Measurements from ENCODE around the gene LCP2.

The LCP2 gene

DNA sequence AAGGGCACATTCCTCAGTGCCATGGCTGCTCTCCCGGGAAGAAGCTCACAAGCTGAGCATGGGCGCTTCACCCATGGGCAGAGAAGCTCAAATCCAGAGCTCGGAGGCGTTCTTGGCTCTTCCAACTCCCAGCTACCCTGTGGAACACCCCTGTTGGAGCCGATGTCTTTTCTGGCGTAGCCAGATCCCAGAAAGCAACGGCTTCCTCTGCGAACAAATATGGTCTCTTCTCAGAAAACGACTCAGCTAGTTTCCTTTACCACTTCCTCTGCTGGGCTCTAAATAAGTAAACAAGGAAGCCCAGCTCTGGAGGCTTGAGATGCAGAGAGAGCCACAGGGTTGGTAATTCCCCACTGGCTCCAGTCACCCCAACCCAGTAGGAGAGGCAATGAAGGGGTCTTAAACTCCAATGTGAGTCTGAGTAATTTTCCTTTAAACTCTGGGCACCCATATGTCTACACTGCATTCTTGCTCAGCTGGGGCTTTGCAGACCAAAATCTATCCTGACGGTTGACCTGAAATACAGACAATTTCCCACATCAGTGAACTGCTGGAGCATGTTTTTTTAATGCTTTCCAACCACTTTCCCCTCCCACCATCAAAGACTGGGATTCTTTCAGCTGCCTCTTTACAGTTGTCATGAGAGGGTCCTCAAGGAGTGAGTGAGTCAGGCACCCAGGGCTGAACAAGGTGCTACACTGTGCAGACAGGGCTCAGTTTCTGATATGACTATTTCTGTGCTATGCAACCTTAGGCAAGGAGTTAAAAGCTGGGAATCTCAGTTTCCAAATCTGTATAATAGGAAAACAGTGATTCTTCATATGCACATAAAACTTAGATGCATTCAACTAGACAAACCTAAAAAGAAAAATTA, at the start of gene LCP2:
Gene LCP2 (minus strand): TSS at position 189 of the 874 bp plus-strand sequence. CDS start 166 bp downstream, at position 23.
- no peak for DNase-seq (ENCODE audit: low spot score)

DNA sequence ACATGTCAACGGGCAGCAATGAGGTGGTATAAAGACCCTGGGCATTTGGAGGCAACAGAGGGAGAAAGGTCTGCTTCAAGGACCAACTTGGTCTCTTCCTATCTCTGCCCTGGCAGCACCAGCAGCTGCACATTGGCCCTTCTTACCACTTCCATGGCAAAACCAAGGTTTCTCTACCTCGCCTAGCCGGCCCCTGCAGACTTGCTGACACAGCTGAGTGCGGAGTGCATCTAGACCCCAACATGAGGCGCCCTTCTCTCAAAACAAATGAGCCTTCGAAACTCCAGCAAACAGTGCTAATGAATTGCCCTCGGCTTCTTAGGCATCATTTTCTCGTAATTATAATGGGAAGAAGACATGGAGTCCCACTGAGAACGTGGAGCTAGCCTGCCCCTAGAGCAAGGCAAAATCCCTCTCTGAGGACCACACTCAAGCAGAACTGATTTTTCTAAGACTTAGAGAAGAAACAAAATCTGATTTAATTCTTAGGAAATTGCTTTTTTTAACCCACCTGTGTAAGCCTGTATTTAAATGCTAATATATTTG, 49.5 kb upstream of the LCP2 start:
- no peak for DNase-seq (ENCODE audit: low spot score)

DNA sequence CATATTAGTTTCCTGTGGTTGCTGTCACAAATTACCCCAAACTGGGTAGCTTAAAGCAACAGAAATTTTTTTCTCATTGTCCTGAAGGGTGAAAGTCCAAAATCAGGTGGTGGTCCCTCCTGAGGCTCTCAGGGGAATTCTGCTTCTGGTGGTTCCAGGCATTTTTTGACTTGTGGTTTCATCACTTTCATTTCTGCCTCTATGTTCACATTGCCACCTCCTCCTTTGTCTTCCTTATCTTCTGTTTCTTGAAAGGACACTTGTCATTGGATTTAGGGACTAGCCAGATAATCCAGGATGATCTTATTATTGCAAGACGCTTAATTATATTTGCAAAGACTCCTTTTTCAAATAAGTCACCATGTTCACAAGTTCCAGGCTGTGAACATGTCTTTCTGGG, 48.4 kb upstream of the LCP2 start:
- no peak for DNase-seq (ENCODE audit: low spot score)

DNA sequence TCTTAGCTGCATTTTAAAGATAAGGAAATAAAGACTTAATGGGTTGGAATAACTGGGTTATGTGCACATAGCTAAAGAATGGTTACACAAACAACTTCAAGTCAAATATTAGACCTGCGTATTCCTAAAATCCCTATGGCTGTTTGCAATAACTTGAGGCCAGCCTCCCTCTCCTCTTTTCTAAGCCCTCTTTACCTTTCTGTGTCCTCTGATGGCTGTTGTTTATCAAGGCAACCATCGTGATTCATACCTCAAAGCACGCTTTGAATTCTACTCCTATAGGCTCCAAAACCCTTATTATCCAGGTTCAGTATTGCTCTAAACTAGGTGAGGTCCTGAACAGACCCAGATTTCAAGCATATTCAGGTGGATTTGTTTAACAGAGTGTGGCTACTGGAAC, 45.6 kb upstream of the LCP2 start:
- DNase-seq (ENCODE audit: low spot score), result no peak

DNA sequence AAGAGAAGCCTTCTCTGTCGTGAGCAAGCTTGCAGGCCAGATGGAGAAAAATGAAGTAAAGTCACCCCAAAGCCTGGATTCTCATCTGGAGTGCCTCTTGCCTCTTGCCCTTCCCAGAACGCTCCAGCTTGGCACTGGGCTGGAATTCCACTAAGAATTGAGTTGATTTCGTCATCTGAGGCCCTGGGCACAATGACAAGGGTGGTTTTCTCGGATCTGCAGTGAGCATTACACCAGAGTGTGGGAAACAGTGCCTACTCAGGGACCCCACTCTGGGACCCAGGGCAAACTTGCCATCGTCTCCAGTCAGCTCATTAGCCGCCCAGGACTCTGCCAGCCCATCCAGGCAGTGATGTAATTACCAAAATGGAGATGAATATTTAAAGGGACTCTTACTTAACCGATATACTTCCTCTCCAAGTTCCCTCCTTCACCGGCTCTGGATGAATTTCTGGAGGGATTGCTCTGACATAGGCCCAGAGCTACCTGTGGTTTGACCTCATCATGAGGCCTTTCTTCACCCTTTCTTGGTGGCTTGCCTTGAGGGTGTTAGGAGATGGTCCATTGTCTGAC, 44.7 kb upstream of the LCP2 start:
- DNase-seq (ENCODE audit: low spot score), result no peak

DNA sequence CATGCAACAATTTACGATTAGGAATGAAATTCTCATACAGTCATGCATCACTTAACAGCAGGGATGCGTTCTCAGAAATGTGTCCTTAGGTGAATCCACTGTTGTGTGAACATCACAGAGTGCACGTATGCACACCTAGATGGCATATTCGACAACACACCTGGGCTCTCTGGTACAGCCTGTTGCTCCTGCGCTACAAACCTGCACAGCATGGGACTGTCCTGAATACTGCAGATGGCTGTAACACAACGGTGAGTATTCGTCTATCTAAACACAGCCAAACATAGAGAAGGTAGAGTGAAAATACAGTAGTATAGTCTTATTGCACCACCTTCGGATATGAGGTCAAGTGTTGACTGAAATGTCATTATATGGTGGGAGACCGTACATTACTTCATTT, 44.0 kb upstream of the LCP2 start:
- DNase-seq (ENCODE audit: low spot score), result no peak

DNA sequence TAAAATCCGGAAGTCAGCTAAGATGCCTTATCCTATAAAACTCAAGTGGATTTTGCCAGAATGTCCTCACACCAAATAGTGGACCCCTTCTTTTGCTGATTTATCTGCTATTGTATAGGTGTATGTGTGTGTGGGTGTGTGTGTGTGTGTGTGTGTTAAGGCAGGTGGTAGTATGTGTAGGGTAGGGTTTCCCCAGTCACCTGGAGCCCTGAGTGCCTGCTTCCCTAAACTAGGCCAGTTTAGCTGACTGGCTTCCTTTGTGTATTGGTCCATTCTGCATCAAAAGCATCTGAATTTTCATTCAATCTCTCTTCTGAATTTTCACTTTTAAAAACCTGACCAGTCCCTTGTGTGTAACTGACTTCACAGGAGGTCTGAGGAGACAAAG, 42.2 kb upstream of the LCP2 start:
- no peak for DNase-seq (ENCODE audit: low spot score)

DNA sequence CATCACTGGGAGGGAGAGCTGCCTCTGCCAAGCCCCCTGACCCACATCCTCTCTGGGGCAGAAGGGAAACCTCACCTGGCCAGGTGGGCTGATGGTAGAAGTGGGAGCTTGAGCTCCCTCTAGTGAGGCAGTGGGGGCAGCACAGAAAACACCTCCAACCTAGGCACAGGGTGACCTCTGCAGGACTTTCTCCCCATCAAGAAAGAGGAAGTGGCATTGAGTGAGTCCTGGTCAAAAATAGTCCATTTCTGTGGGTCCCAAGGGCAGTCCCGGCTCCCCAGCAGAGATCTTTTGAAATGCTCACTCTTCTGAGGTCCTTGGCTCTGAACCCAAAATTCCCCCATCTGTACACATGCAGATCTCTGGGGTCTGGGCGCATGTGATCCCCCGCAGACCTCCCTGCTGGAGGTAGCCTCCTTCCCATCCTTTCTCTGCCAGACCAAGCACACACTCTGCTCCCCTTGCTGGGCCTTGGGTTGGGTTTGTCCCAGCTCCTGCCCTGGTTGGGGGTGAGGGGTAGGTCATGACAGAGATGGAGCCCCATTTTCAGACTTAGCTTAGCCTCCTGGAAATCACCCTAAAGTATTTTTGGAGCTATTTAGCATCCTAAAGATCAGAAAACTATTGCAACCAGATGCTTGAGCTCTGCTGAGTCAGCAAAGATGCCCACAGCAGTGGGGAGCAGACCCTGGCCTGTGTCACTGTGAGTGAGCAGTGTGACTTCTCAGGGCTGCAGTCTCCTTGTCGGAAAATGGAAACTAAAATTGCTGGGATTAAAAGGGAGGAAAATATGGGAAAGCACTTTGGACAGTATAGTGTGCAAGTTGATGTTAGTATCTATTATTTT, 41.6 kb upstream of the LCP2 start:
- DNase-seq (ENCODE audit: low spot score), result no peak

DNA sequence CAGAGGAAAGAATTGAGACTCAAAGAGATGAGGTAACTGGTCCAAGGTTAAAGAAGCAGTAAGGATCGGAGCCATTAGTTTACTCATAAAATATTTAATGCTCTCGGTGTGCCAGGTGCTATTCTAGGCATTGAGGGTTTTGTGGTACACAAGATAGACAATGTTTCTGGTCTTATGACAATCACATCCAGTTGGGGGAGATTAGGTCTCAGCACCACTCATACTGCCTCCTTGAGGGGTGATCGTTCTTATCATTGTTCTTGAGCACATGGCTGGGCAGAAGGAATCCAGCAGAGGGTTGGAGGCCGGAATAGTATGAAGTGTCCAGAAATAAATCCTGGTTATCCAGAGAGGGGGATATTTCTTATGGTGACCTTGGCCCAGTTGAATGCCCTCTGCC, 40.7 kb upstream of the LCP2 start:
- DNase-seq (ENCODE audit: low spot score), result no peak

DNA sequence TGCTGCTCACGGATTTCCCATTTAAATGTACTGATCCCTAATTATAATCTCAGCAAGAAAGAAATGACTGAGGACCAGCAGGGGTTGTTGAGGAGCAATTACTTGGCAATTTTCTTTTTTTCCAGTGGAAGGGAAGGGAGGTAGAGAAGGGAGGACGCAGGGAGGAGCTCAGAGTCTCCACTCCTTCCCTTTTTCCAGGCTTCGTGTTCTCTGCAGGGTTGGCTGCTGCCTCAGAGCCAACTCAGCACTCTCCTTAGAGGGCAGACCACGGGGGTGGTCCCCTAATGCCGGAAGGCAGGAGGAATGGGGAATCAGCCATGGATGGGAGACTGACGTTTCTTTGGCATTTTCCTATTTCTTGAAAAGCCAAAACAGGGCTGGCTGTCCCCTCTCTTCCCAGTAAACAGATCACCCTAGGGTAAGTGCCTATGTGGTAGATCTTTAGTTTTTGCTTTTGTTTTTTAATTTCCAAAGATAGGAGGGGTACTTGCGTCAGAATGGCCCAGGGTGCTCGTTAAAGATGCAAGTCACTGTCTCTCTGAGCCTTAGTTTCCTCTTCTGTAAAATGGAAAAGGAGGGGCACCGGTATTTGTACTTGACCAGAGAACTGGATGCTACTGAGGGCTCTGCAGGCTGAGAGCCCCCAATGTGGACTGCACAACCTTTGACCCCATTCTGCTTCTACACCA, 39.6 kb upstream of the LCP2 start:
- no peak for DNase-seq (ENCODE audit: low spot score)

DNA sequence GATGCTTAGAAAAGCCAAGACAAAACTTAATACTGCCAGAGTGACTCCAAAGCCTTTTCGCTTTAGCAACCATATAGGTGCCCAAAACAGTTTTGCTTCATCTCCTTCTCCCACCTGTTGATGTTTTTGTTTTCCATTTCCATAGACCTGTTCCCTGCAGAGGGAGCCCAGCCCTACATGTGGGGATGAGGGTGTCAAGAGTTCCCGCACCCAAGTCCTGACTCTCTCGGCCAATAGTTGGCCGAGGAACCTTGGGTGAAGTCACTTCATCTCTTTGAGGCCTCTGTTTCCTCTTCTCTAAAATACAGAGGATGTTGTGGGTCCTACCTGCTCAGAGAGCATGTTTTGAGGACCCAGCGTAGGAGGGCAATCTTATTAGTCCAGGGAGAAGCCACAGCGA, 38.5 kb upstream of the LCP2 start:
- no peak for DNase-seq (ENCODE audit: low spot score)

DNA sequence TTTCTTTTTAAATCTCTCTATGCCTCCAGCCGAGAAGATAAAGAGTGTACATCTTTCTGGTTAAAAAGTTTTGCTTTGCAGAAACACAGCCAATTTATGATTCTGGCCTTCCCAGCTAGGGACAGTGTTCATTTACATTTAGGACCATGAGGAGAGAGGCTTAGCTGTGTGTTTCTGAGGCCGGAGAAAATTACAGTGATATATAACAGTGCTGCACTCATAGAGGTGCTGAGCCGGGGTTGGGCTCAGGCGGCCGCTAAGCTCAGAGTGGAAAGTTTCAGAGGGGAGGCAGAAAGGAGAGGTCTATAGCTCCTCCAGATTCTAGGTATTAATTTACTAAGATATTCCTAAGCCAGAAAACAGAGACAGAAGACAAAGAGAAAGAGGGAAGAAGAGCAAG, 37.0 kb upstream of the LCP2 start:
- DNase-seq (ENCODE audit: low spot score), result no peak

DNA sequence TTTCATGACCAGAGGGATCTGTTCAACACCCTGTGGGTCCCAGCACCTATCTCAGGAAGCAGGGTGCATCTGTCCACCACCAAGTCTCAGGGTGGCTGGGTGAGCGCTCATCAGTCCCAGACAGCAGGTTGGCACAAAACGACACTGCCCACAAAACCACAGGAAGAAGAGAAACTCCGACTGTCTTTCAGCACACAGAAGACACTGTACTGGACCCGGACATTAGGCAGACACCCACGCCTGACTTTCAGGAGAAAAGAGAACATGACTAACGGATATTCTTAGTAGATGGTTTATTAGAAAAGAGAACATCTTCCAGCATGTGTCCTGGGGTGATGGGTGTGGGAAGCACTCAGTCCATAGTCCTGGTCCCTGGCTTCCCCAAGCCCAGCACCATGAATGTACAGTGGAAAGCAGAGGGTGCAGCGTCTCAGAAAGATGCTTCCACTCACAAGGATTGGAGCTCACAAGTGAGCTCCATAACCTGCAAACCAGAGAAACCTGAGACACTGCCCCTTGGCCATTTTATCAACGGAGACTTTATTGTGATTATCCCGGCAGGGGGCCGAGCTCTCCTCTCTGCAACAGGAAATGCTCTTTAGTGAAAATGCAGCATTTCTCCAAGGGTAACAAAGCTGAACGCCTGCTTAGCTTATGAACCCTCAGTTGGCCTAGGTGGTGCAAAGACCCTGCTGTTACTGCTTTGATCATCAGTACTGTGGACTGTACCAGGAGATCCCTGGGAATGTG, 35.8 kb upstream of the LCP2 start:
- DNase-seq (ENCODE audit: low spot score), result no peak

DNA sequence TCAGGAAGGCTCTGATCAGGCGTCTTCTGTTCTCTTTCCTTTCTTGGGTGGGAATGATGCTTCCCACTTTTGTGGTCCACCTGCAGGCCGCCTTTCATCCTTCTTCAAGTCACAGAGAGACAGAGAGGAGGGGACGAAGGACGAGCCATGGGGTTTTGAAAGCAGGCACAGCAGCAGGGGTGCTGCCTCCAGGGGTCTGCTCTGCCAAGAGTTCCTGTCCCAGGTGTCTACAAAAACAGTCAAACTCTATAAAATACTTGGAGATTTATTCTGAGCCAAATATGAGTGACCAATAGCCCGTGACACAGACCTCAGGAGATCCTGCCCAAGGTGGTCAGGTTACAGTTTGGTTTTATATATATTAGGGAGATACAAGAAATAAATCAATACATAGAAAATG, 34.5 kb upstream of the LCP2 start:
- DNase-seq (ENCODE audit: low spot score), result no peak

DNA sequence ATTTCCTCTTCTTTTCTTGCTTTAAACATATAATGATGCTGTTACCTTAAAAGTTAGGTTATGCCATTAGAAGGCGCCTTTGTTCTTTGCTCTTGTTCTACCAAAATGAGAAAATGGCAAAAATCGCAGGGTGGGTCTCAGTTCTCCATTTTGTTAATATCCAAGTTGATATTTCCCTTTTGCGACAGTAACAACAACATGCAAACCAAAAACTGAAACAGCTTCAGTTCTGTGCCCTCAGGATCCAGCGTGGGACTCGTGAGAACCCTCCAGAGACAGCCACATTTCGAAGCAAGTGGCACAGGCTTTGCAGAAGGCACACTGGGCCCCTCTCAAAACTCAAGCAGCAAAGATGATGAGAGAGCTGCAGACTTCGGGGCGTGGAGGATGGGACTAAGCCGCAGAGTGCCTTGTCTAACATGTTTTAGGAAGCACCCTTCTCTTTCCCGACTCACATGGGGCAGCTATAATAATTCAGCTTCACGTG, 33.0 kb upstream of the LCP2 start:
- DNase-seq (ENCODE audit: low spot score), result no peak

DNA sequence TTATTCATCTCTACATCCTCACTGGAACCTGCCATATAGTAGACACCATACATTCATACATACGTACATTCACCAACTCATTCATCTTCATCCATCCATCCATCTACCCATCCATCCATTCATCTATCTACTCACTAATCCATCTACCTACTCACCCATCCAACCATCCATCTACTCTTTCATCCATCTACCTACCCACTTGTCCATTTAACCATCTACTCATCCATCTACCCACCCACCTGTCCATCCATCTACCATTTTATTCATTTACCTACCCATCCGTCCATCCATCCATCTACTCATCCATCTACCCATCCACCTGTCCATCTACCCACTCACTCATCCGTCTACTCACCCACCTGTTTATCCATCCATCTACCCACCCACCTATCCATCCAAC, 31.9 kb upstream of the LCP2 start:
- no peak for DNase-seq (ENCODE audit: low spot score)

DNA sequence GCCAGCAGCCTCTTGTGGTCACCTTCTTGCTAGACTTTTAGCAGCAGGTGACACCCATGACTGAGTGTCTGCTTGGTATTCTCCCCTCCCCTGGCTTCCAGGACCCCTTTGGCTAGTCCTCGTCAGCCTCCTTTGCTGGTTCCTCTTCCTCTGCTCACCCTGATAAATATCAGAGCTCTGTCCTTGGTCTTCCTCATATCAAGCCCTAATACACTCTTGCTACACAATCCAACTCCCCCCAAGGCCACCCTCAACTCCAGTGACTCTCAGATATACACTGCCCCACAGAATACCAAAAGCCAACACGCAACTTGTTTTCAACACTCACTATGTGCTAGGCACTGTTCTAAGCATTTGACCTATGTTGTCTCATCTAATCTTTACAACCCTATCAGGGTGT, 30.3 kb upstream of the LCP2 start:
- no peak for DNase-seq (ENCODE audit: low spot score)

DNA sequence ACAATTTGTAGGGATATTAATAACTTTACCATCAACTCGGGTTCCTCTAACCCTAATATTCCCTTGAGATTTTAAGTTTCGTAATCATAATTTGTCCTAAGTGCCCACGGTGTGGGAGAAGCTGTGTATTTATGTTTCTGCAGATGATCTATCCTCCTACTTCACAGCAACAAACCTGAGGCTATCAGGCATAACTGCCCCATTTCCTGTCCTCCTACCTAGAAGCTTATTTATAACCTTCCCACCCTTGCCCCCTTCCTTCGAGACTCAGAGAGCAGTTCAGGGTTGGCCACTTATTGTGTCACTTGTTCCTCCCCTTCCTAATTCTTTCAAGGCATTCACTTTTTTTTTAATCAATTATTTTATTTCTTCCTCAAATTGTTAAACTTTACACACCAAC, 29.6 kb upstream of the LCP2 start:
- no peak for DNase-seq (ENCODE audit: low spot score)

DNA sequence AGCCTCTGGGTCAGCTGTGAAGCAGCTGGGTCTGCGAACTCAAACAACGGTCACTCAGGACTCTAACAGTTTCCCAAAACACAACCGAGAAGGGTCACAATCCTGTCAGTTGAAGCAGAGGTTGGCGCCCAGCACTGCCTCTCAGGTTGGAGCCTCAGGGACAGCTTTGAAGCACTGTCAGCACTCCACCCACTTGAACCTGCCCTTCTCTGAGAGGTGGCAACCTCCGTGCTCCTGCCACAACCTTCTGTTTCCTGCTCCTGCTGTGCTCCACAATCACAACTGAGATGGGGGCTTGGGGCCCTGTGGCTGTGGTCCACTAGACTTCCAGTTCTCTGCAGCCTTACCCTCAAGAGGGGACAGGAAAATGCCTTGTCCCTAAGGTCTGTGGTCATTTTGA, 21.7 kb upstream of the LCP2 start:
- DNase-seq (ENCODE audit: low spot score), result no peak

DNA sequence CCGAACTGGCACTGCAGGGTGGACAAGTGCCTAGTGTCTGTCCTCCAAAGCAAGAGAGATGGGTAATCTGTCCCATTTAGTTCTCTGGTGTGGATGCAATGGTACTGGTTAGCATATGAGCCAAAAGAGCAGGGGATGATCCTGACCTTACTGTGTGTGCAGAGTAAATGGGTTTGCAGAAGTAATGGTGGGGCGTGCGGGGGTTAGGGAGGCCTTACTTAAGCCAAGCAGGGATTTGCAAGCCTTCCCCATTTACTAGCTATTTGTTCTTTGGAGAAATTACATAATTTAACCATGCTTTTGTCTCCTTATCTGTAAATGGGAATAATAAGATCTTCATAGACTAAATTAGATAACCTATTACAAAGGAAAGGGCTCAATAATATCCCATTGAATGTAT, 19.9 kb upstream of the LCP2 start:
- no peak for DNase-seq (ENCODE audit: low spot score)

DNA sequence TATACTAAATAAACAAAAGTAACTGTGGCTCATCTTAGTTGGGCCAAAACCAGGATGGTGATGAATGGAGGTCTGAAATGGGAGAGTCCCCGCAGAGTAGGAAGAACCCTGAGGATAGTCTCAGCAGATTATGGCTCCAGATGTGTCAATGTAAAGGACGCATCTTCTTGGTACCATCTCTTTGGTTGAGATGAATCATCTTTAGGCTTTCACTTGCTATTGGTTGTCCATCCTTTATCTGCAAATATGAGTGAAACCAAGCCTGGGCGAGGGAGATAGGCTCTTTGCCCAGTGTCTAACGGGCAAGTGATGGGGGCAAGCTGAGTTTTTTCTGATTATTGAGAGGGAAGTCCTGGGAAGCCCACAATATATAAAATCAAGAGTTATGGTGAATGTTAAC, 19.4 kb upstream of the LCP2 start:
- no peak for DNase-seq (ENCODE audit: low spot score)
